ENCODE data around the gene ROMO1. TPM values are rescaled to one million over a fixed set of nuclear protein-coding genes. Genes with fewer than 3 reads are reported as not detected.
A peak's percentile ranks its signal among the peaks of the same experiment; 100 is the strongest.

The ROMO1 gene
- polyA plus RNA-seq (ENCODE audit: insufficient read length in 4 of 4) = 100 to 1,000 TPM in 1 of 4 donors, 10 to 100 TPM in 3; 40.3 to 110 (median 55.3) TPM

DNA sequence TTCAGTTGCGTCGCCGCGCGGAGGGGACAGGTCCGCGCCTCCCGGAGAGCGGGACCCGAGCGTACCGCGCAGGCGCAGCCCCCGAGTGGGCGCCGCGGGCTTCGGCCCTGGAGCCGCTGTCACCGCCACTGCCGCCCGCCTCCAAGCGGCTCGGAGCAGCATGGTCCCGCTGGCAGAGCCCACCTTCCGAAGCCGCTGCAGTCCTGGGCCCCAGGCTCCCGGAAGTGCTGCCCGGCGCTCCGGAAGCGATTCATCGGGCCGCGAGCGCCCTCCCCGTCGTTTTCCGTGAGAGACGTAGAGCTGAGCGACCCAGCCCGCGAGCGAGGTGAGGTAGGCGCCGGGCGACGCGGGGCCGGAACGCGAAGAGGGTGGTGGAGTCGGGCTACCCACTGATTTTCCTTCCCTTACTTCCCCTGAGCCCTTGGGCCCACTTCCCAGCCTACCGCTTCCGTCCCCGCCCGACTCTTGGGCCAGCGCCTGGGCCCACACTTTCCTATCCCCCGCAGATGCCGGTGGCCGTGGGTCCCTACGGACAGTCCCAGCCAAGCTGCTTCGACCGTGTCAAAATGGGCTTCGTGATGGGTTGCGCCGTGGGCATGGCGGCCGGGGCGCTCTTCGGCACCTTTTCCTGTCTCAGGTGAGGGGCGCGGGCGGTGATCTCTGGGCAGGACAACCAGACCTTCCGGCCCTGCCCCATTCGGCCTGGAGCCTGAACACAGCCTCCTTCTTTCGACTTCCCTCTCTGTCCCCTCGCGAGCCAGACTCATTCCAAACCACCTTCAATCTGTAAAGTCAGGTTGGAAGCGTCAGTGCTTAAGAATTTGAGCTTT lies at the start of gene ROMO1, which contains the start of gene NFS1:
ROMO1 (plus strand) TSS at position 279 of the 830 bp plus-strand sequence; CDS start at position 507, 228 bp downstream.
NFS1 (minus strand) TSS at position 226 of the 830 bp plus-strand sequence; CDS start at position 162, 64 bp downstream.
- peak; percentile 68 to 80 (median 72) for DNase-seq (ENCODE audit: low read depth in 4 of 4, low spot score in 3 of 4)

DNA sequence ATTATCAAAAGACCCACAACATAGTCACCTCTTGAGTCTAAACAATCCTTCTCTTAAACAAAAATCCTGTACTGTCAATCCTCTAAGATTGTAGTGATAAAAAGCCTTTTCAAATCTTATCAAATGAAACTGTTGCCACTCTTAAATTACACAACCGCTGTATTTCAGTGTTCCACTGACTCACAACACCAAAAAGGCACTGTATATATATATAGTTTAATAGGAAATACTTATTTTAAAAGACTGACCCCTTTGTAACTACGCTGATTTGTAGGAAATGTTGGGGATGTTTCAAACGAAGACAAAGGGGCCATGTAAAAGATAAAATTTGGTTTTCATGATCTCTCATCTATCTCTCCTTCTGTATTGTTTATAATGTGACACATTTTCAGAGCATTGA lies 48.6 kb upstream of the ROMO1 start:
- DNase-seq (ENCODE audit: low read depth in 4 of 4, low spot score in 3 of 4) = no peak

DNA sequence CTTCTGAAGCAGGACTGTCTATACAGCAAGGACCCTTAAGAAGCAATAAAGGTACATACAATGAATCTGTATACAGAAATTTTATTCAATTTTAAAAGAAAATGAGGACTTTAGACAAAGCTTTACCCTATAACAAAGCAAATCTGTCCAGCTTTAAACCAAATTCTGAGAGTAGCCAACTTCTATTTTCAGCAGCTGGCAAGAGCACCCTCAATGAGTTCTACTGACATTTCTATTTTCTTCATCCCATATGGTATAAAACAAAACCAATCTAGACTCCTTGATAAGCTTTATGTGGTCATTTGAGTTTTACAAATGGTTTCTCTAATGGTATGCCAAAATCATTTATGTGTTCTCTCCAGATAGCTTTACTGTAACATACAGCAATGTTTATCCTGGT lies 47.2 kb upstream of the ROMO1 start:
- DNase-seq (ENCODE audit: low read depth in 4 of 4, low spot score in 3 of 4) = no peak

DNA sequence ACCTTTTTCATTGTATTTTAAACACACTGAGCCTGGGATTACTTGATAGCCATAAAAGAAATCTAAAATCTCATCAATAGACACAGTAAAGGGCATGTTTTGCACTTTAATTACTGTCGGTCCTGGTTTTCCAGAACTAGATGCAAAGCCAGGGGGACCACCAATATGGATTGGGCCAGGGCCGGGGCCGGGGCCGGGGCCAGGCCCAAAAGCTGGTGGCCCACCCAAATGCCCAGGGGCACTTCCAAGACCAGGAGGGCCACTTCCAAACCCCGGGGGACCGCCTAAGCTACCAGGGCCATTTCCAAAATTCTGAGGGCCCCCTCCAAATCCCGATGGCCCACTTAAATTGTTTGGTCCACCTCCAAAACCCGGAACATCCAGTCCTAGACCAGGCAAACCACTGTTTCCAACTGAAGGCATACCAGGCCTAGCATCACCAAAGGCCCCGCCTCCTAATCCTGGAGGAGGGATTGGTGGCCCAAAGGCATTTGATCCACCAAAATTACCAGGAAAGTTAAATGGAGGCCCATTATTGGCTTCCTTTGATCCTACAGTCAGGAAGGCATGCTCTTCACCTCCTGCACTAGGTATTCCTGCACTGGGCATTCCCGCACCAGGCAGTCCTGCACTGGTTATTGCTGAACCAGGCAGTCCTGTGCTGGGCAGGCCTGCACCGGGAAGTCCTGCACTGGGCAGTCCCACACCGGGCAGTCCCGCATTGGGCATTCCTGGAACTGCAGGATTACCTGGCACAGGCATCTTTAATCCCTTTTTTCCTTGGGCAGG lies 46.4 kb upstream of the ROMO1 start:
- DNase-seq (ENCODE audit: low read depth in 4 of 4, low spot score in 3 of 4) = no peak

DNA sequence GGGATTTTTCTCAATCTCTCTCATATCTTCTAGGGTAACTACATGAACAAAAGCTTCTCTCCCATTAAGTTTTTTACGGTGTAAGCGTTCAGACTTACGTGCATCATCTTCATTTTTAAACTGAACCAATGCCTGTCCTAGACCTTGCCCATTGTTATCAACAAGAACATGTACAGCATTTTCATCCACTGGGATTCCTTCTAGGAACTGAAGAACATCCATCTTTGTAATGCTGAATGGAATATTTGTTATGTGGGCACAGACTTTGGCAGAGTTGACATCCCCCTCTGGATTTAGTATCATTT lies 45.8 kb upstream of the ROMO1 start:
- no peak for DNase-seq (ENCODE audit: low read depth in 4 of 4, low spot score in 3 of 4)

DNA sequence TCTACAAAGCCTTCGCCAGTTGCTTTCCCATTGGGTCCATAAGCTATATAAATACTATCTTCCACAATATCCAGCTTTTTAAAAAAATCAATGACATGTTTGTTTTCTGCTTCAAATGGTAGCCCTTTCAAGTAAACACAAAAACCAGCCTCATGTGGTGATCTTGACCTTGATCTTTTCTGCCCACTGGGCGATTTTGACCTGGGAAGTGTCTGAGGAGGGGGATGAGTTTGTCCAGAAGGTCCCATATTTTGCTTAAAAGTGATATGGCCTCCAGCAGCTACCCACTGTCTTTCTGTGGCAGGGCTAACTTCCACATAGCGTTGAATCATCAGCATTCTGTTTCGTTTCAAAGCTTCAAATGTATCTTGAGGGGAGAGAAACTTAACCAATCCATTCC lies 45.3 kb upstream of the ROMO1 start:
- no peak for DNase-seq (ENCODE audit: low read depth in 4 of 4, low spot score in 3 of 4)

DNA sequence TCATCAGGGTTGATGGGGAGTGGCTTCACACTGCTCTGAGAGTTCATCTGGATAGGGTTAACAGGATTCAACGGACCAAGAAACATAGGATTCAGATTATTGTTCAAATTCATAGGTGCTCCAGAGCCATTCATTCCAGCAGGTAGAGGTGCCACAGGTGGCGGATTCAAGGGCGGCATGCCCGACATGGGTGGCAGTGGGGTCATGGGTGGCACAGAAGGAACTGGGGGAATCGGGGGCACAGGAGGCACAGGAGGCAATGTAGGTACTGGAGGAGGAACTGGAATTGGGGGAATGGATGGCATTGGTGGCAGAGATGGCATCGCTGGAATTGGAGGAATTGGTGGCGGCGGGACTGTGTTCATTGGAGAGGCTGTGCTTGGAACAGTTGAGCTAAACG lies 44.8 kb upstream of the ROMO1 start:
- DNase-seq (ENCODE audit: low read depth in 4 of 4, low spot score in 3 of 4) = no peak

DNA sequence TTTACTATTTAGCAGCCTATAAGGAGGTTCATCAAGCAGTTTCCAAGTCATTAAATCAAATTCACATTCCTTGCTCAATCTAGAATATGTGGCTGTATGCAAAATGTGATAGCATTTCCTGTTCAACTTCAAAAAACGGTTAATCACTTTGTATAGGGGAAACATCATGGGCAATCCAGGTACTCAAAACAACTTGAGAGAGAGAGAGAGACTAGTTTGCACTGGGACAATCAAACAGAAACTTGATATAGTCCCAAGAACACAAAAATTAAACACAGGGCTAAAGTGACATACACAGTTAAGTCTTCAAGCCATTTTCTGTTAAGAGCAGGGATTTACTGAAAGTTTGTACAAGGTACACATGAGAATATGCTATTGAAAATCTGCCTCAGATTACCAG lies 41.9 kb upstream of the ROMO1 start:
- DNase-seq (ENCODE audit: low read depth in 4 of 4, low spot score in 3 of 4) = no peak

DNA sequence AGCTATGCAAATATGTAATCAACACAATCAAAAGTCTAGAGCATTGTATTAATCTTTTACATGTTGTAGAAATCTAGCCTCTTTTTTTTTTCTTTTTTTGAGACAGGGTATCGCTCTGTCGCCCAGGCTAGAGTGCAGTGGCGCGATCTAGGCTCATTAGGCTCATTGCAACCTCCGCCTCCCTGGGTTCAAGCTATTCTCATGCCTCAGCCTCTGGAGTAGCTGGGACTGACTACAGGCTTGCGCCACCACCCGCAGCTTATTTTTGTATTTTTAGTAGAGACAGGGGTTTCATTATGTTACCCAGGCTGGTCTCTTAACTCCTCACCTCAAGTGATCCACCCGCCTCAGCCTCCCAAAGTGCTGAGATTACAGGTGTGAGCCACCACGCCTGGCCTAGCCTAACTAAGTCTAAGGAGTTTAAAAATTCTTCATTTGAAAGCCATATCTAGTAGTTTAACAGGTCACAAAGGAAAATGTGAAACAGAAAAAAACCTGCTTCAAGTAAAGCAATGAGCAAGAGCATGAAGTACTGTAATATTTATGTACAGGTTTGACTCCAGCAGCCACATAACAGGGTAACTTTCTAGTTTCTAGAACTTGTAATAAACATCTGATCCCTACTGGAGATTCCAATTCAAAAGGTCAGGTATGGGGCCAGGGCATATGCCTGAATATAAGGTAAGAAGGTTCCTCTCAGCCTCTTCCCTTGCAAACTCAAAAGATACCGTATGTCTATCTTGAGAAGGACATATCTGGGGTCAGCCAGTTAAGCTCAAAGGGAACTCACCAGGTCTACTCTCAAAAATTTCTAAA lies 38.9 kb upstream of the ROMO1 start:
- DNase-seq (ENCODE audit: low read depth in 4 of 4, low spot score in 3 of 4) = no peak

DNA sequence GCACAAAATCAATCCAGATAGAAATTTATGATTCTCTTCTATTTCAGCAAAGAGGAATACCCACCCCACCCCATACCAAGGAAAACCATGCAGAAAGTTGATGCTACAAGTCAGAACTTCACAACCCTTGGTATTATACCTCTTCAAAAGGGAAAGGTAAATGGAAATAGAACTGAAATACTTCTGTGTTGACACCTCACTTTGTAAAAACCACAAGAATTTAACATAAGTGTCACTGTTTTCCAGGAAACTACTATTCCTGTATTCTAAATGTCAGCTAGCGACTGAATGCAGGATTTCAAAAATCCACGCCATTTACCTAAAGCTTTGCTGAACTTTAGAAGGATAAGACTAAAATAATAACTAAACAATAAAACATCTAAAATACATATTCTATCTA lies 38.2 kb upstream of the ROMO1 start:
- no peak for DNase-seq (ENCODE audit: low read depth in 4 of 4, low spot score in 3 of 4)

DNA sequence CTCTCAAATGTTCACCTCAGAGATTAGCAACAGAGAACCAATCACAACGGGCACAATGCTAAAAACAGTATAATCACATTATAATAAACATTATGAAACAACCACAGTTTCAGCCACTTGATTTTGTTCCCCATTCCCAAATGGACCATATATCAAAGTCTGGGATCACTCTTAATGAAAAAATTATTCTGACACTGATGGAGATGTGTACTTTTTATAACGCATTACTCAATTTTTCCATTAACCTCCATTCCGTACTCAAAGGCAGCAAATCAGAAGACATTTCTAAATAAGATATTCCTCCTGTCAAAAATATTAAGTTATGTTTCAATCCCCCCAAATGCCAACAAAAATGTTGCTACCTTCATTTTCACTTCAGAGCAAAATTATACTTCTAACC lies 37.3 kb upstream of the ROMO1 start:
- no peak for DNase-seq (ENCODE audit: low read depth in 4 of 4, low spot score in 3 of 4)

DNA sequence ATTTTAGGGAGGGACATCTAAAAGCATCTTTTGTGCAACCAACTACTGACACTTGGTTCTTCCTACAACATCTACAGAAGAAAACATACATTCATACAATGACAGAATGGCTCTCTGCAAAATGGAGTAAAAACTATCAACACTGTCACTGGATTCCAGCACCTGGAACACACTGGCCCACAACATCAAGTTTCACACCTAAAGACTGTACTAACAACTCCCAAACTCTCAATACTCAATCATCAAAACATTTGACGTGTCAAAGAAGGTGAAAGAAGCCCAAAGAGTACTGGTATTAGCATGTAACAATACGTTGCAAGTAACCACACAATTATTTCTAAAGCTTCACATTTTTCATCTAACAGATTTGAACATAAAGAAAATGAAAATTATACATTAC lies 36.7 kb upstream of the ROMO1 start:
- no peak for DNase-seq (ENCODE audit: low read depth in 4 of 4, low spot score in 3 of 4)

DNA sequence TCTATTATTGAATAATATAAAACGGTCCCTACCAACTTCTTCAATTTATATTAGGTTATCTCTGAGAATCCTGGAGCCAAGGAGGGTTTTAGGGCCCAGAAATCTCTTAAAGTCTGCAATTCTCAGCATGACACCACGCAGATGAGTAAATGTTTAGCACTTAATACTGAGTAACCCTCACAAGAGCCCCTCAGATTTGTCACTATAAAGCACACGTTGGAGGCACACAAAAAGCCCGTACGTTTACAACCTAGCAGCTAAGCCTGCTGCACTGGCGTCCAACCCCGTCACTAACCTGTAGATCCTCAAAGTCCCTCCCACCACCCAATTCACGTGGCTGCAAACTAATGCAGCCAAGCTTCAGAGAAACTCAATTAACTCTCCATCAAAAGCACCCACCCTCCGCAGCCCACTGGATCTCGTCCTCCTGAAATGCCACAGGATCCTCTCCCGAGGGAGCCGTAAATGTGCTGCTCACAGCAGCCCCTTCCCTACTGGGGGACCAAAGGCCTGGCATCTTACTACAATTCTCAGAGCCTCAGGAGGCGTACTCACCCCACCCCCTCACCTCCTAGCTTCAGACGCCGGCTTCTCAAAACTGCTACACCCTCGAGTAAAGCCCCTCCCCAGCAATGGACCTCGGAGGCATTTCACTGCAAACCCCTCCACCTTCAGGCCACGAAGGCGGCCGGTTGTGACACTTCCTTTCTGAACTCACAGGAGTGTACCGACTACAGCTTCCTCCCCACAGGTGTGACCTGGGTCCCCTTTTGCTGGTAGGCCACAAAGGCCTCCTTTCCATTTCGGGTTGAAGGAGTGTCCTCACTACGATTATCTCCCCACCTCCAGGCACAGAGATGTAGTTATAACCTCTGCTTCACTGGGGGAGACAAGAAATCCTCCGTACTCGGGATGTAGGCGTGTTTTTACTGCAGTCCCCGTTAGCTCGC lies 35.4 kb upstream of the ROMO1 start:
- DNase-seq (ENCODE audit: low read depth in 4 of 4, low spot score in 3 of 4) = peak; percentile 35 to 58 (median 38)

DNA sequence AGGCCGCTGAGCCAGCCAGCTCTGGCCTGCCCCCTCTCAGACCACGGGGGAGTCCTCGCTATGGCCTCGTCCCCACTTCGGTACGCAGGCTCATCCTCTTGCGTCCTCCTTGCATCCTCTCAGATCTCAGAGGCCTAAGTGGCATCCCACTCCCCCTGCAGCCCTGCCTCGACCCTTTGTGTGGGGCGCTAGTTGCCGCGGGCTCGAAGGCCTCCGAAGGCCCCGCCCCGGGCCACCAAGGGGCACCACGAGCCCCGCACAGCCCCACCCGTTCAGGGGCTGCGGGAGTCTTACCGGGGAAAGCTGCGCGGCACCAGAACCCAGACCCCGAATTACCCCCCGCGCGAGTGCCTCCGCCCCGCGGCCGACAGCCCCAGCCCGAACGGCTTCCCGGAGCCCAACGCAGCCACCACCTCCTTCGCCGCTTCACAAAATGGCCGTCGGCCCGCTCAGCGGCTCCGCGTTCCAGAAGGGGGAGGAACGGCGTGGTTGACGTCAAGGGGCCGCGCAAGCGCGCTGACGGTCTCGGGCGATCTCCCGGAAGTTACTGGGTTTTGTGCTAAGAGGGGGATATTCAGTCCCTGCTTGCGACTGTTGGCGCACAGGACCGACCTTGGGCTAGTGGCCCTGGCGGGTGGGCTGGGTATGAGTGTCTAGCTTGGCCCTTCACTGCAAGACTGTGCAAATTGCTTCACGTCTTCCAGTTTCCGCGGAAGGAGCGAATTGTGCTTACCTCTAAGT lies 34.6 kb upstream of the ROMO1 start, which contains the start of the genes CPNE1 and RBM12:
CPNE1 (minus strand) TSS at position 435 of the 741 bp plus-strand sequence. CDS start 31,977 bp downstream, outside the sequence.
RBM12 (minus strand) TSS at position 435 of the 741 bp plus-strand sequence. CDS start 9,578 bp downstream, outside the sequence.
- peak; percentile 84 to 92 (median 88) for DNase-seq (ENCODE audit: low read depth in 4 of 4, low spot score in 3 of 4)

DNA sequence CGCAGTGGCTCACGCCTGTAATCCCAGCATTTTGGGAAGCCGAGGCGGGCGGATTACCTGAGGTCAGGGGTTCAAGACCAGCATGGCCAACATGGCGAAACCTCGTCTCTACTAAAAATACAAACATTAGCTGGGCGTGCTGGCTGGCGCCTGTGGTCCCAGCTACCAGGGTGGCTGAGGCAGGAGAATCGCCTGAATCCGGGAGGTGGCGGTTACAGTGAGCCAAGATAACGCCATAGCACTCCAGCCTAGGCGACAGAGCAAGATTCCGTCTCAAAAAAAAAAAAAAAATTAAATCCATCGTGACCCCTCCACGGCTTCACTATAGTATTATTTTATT lies 33.3 kb upstream of the ROMO1 start:
- no peak for DNase-seq (ENCODE audit: low read depth in 4 of 4, low spot score in 3 of 4)

DNA sequence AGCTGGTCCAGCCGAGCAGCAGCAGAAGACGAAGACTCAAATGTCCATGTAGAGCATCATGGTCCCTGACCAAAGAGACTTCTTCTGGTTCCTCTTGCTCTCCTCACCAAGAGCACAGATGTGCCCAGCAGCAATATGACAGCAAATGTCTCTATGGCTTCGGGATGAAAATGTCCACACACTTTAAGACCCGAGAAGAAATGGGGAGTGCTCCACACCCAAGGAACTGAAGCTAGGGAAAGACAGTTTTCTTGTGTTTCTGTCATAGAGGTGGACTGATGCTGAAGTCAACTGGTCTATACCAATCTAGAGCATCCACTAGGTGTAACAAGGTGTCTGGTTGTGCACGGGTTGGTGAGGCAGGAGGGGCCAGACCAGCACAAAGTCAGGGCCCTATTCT lies 30.0 kb upstream of the ROMO1 start:
- no peak for DNase-seq (ENCODE audit: low read depth in 4 of 4, low spot score in 3 of 4)

DNA sequence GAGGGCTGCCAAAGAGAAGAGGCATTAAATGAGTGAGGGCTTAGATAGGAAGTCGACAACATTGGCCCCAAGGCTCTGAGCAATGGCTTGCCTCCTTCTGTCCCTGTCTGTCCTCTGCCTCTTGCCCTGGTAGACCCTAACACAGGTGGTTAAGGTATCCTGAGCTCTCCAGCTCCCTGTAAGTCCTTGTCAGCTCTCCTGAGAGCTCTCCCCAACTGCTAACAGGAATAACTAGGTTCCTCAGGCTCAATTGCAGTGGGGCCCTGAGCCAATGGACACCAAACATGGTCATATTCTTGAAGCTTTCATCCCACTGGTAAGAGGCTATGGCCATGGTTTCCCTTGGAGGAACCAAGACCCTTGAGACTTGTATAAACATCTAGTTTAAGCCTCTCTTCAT lies 29.5 kb upstream of the ROMO1 start:
- no peak for DNase-seq (ENCODE audit: low read depth in 4 of 4, low spot score in 3 of 4)

DNA sequence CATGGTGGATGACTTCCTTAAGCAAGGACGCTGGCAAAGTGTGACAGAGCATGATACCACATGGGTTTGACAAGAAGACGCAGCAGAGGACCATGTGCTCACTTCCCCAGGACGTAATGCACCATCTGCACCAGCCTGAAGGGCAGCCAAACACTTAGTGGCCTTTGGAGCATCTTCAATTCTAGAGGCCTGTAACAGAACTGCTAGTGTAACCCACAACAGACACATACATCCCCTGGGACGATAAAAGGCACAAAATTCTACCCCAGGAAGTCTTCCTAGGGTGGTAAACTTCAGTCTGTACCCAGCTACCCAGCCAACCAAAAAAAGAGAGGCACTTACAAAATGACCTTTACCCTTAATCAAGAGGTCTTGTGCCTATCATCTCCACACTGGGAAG lies 25.3 kb upstream of the ROMO1 start:
- DNase-seq (ENCODE audit: low read depth in 4 of 4, low spot score in 3 of 4) = no peak

DNA sequence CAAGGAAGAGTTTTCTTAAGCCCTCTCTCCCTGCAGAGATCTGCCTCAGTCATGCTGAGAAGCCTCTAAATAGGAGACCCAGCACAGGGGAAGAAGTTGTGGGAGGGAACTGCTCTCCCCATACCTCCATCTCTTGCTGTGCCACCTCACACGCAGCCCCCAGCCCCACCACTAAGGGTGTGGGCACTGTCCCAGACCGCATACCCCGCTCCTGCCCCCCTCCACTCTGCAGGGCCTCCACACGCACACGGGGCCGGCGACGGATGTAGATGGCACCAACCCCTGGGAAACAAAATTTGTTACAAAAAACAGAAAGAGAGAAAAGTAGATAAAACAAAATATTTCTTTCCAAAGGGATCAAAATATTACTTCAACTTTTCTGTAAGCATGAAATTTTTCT lies 24.3 kb upstream of the ROMO1 start:
- no peak for DNase-seq (ENCODE audit: low read depth in 4 of 4, low spot score in 3 of 4)
